Activated naive CD4-positive, alpha-beta T cell treated with anti-CD3 and anti-CD28 coated beads, Interleukin-2, amount 10 ng/mL, durations not matched to agents 5 hours and 36 hours (primary cell): ENCODE results near the gene NXNL1. TPM values are rescaled to one million over a fixed set of nuclear protein-coding genes. Genes with fewer than 3 reads are reported as not detected.

ENCODE experiments used
- total RNA-seq, 2 experiments: library from RNA; stranded (reverse); gene quantifications; one replicate each; pipeline ENCODE4 v1.2.3, GENCODE V29; 2021

The NXNL1 gene, protein sequence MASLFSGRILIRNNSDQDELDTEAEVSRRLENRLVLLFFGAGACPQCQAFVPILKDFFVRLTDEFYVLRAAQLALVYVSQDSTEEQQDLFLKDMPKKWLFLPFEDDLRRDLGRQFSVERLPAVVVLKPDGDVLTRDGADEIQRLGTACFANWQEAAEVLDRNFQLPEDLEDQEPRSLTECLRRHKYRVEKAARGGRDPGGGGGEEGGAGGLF
- not detected for total RNA-seq

DNA sequence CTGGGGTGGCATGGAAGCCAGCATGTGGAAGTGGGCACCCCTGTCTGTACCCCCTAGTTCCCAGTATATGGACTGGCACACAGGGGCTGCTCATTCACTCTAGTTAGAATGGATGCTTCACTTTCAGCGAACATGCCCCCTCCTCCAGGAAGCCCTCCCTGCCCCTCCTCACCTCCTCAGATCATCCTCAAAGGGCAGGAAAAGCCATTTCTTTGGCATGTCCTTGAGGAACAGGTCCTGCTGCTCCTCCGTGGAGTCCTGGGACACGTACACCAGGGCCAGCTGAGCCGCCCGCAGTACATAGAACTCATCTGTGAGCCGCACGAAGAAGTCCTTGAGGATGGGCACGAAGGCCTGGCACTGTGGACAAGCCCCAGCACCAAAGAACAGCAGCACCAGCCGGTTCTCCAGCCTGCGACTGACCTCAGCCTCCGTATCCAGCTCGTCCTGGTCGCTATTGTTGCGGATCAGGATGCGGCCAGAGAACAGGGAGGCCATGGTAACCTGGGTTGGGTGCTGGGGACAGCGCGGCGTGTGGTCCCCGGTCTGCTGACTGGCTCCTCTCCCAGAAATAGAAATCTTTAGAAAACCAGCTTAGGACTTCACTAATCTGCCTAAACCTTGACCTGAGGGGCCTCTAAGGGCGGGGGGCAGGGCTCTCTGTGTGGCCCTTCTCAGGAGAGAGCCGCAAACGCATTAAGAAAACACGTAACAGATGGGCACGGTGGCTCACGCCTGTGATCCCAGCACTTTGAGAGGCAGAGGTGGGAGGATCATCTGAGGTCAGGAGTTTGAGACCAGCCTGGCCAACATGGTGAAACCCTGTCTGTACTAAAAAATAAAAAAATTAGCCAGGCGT, at the start of gene NXNL1:
Gene NXNL1, minus strand, starts transcription at position 555 of the 859 bp plus-strand sequence. Its CDS starts 57 bp downstream, at position 498.

GRCh38 chr19:17470068-17470841, 9.5 kb upstream of the NXNL1 start, which contains the start of gene SLC27A1:
Gene SLC27A1 (plus strand): TSS chr19:17470524. CDS start chr19:17470541, 17 bp downstream.

DNA sequence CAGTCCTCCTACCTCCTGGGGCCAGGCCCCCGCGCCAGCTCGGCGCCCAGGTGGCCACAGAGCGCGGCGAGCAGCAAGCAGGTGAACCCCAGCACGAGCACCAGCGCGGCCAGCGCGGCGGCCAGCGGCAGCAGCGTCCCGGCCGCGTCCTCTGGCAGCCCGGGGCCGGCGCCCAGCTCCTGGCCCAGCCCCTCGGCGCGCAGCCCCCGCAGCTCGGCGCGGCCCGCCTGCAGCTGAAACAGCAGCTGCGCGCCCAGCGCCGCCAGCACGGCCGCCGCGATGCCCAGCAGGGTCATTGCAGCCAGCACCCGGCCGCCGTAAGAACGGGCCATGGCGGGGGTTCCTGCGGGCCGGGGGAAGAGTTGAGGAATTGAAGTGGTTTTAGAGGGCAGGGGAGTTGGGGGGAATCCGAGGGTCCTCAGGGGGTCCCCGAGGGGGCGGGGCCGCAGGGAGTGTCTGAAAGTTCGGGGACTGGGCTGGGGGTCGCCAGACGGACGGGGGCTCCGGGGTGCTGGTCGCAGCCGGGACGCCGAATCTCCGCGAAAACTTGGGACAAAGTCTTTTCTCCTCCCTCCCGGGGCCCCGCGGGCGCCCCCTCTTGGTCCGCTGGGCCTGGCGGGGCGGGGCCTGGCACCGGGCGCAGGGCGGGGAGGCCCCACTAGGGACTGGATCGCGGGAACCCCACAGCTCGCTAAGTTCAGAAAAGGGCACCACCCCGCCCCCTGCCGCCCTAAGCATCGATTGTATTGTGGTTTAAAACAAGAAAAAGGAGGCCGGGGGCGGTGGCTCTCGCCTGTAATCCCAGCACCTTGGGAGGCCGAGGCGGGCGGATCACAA, 12.4 kb downstream of the NXNL1 start, which contains the start of gene TMEM221:
Gene TMEM221, minus strand, starts transcription at position 538 of the 837 bp plus-strand sequence. Its CDS starts 206 bp downstream, at position 332.

DNA sequence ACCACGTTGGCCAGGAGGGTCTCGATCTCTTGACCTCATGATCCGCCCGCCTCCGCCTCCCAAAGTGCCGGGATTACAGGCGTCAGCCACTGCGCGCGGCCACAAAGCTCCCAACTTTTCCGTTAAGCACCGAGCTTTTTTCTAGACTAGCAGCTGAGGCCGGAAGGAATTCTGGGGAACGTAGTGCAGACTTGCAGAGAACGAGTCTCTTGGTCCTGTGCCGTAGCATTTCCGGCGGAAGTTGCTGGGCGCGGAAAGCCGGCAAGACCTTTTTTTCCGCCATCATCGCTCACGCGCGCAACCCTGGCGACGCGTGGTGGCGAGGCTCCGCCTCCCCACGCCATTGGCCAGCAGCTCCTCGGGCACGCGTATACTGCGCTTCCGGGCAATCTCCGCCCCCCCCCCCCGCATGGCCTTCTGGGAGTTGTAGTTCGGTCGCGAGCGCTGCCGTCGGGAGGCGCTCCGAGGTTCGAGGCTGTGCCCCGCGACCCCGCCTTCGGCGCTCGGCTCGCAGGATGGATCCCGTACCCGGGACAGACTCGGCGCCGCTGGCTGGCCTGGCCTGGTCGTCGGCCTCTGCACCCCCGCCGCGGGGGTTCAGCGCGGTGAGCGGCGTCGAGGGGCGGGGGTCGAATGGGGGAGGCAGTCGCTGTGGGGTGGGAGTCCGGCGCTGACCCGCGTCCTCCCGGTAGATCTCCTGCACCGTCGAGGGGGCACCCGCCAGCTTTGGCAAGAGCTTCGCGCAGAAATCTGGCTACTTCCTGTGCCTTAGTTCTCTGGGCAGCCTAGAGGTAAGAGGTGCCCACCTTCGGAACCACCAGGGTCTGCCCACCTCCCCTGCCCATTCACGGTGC, 40.9 kb downstream of the NXNL1 start, which contains the start of gene MVB12A:
Gene MVB12A, plus strand, starts transcription at position 427 of the 854 bp plus-strand sequence. Its CDS starts 89 bp downstream, at position 516.

Other genes with a start within 250 kb of the NXNL1 start
- 10 to 100 TPM; 29.3 to 32.3 TPM for gene USE1, start 245.6 kb downstream of the NXNL1 start, total RNA-seq
- gene OCEL1, start 234.7 kb downstream of the NXNL1 start, total RNA-seq: 10 to 100 TPM; 29.0 to 32.4 TPM
- gene NR2F6, start 215.0 kb downstream of the NXNL1 start, total RNA-seq: 1 to 10 TPM; 7.8 to 9.0 TPM
- gene USHBP1, start 196.2 kb downstream of the NXNL1 start, total RNA-seq: under 1 TPM; 0.26 to 0.66 TPM
- gene BABAM1, start 193.5 kb downstream of the NXNL1 start, total RNA-seq: 10 to 100 TPM; 97.6 to 98.3 TPM
- 1 to 10 TPM; 7.0 to 8.2 TPM for gene ANKLE1, start 179.0 kb downstream of the NXNL1 start, total RNA-seq
- gene ABHD8, start 157.5 kb downstream of the NXNL1 start, total RNA-seq: 1 to 10 TPM; 9.2 to 9.6 TPM
- gene MRPL34, start 155.1 kb downstream of the NXNL1 start, total RNA-seq: 10 to 100 TPM; 81.9 to 94.5 TPM
- gene DDA1, start 151.4 kb downstream of the NXNL1 start, total RNA-seq: 10 to 100 TPM; 47.2 to 52.9 TPM
- gene ANO8, start 126.1 kb downstream of the NXNL1 start, total RNA-seq: 10 to 100 TPM; 16.6 to 17.4 TPM
- gene GTPBP3, start 123.4 kb downstream of the NXNL1 start, total RNA-seq: 10 to 100 TPM; 35.2 to 36.5 TPM
- under 1 TPM in 1 of 2 experiments, not detected in 1; 0.43 TPM for gene PLVAP, start 83.6 kb downstream of the NXNL1 start, total RNA-seq
- 1 to 10 TPM; 2.1 to 2.2 TPM for gene CCDC194, start 66.7 kb downstream of the NXNL1 start, total RNA-seq
- gene BST2, start 55.3 kb downstream of the NXNL1 start, total RNA-seq: 100 to 1,000 TPM; 104 to 111 TPM
- gene MVB12A, start 40.9 kb downstream of the NXNL1 start, total RNA-seq: 10 to 100 TPM; 38.8 to 39.2 TPM
- not detected for gene TMEM221, start 12.3 kb downstream of the NXNL1 start, total RNA-seq
- gene SLC27A1, start 9.6 kb upstream of the NXNL1 start, total RNA-seq: 1 to 10 TPM; 4.7 to 5.4 TPM
- 100 to 1,000 TPM; 100 to 104 TPM for gene PGLS, start 50.7 kb upstream of the NXNL1 start, total RNA-seq
- 10 to 100 TPM; 52.0 to 54.4 TPM for gene COLGALT1, start 94.7 kb upstream of the NXNL1 start, total RNA-seq
- gene UNC13A, start 227.4 kb upstream of the NXNL1 start, total RNA-seq: under 1 TPM; 0.05 to 0.08 TPM